PC-3 (cell line): ENCODE results near the gene CAPN10.

Experiments used
- CTCF ChIP-seq: fragments of 300-600 bp; sonication (generic); conservative IDR thresholded peaks from 2 replicates; pipeline ENCODE4 v1.5.1; 2017; ENCODE audit warnings: antibody characterized with exemption, low read depth, mild to moderate bottlenecking, low read length
- EZH2 ChIP-seq: fragments of 300-600 bp; sonication (generic); IDR thresholded peaks from one replicate; pipeline ENCODE4 v1.6.1; 2017; ENCODE audit warnings: antibody characterized with exemption, mild to moderate bottlenecking, low read length; ENCODE audit not compliant: unreplicated experiment

GRCh38 chr2:240615396-240615795, 28.9 kb downstream of the CAPN10 start:
- no peak for TF ChIP-seq CTCF
- TF ChIP-seq EZH2 = no peak
